Measurements from ENCODE around the gene RPS6KA5. TPM values are rescaled to one million over a fixed set of nuclear protein-coding genes. Genes with fewer than 3 reads are reported as not detected.
"Not testable (repeated sequence)": the region's sequence is repeated elsewhere in the genome, so short reads cannot be mapped to it uniquely, and the experiment has no call there.

Gene RPS6KA5
- 0.51 TPM for polyA plus RNA-seq (2013, experiment 1 of 2; ENCODE audit: insufficient read length)
- 0.85 TPM for polyA plus RNA-seq (2013, experiment 2 of 2; ENCODE audit: insufficient read length)

GRCh38 chr14:91060351-91061055 is at the start of gene RPS6KA5:
Gene RPS6KA5, minus strand, starts transcription at chr14:91060641. Its CDS starts 207 bp downstream, at chr14:91060434.
- peak; percentile 100 for DNase-seq

- DNase-seq = peak; percentile 56
Measured at GRCh38 chr14:91108941-91109611, 48.6 kb upstream of the RPS6KA5 start.

- DNase-seq = no peak
Measured at GRCh38 chr14:91103116-91103515, 42.7 kb upstream of the RPS6KA5 start.

- DNase-seq = no peak
Measured at GRCh38 chr14:91100102-91100501, 39.7 kb upstream of the RPS6KA5 start.

- DNase-seq = no peak
Measured at GRCh38 chr14:91098591-91098990, 38.1 kb upstream of the RPS6KA5 start.

- DNase-seq = not testable (repeated sequence)
Measured at GRCh38 chr14:91097657-91098056, 37.2 kb upstream of the RPS6KA5 start.

GRCh38 chr14:91095178-91095577 is 34.7 kb upstream of the RPS6KA5 start:
- DNase-seq = no peak

GRCh38 chr14:91094772-91095171 is 34.3 kb upstream of the RPS6KA5 start:
- no peak for DNase-seq

GRCh38 chr14:91093743-91094472 is 33.5 kb upstream of the RPS6KA5 start:
- DNase-seq = not testable (repeated sequence)

- DNase-seq = no peak
Measured at GRCh38 chr14:91092073-91092472, 31.6 kb upstream of the RPS6KA5 start.

- no peak for DNase-seq
Measured at GRCh38 chr14:91090743-91091142, 30.3 kb upstream of the RPS6KA5 start.

GRCh38 chr14:91089958-91090535 is 29.6 kb upstream of the RPS6KA5 start:
- DNase-seq = no peak

- DNase-seq = no peak
Measured at GRCh38 chr14:91088585-91089235, 28.3 kb upstream of the RPS6KA5 start.

GRCh38 chr14:91087470-91087869 is 27.0 kb upstream of the RPS6KA5 start:
- DNase-seq = not testable (repeated sequence)

GRCh38 chr14:91084516-91084915 is 24.1 kb upstream of the RPS6KA5 start:
- DNase-seq = no peak

GRCh38 chr14:91082282-91082681 is 21.8 kb upstream of the RPS6KA5 start:
- no peak for DNase-seq

- DNase-seq = no peak
Measured at GRCh38 chr14:91080071-91080470, 19.6 kb upstream of the RPS6KA5 start.

GRCh38 chr14:91078095-91078737 is 17.8 kb upstream of the RPS6KA5 start:
- DNase-seq = no peak

GRCh38 chr14:91075553-91075952 is 15.1 kb upstream of the RPS6KA5 start:
- DNase-seq = no peak

GRCh38 chr14:91070572-91070971 is 10.1 kb upstream of the RPS6KA5 start:
- DNase-seq = no peak

- no peak for DNase-seq
Measured at GRCh38 chr14:91068642-91069041, 8.2 kb upstream of the RPS6KA5 start.

- DNase-seq = no peak
Measured at GRCh38 chr14:91067186-91067585, 6.7 kb upstream of the RPS6KA5 start.
